OCI-LY7 (cell line): ENCODE data around the gene CTNNBL1. TPM values are rescaled to one million over a fixed set of nuclear protein-coding genes. Genes with fewer than 3 reads are reported as not detected.

ENCODE experiments used
- BruUV-seq: library from RNA; stranded (reverse); fragments of 400-500 nt; replicated peaks from 2 replicates; lab custom pipeline; 2021; lab: Mats Ljungman, UMichigan
- CTCF ChIA-PET: fragments of 300-600 bp; sonication (Branson Sonifier 250); formaldehyde crosslinking; loops from one replicate; lab custom pipeline; 2022; ENCODE audit warnings: antibody characterized with exemption; ENCODE audit not compliant: unreplicated experiment; lab: Charles Lee
- POLR2A ChIA-PET: fragments of 300-600 bp; sonication (Branson Sonifier 250); formaldehyde crosslinking; loops from one replicate; lab custom pipeline; 2022; ENCODE audit warnings: antibody characterized with exemption; lab: Charles Lee
- DNase-seq: peaks from one replicate; pipeline ENCODE4 v3.0.0-alpha.2; 2015; ENCODE audit warnings: low spot score
- H2AFZ ChIP-seq: fragments of 200-600 bp; sonication (generic), shearing (Covaris generic); 2 replicates; pipeline ENCODE4 v1.6.1; 2014; ENCODE audit warnings: mild to moderate bottlenecking, antibody characterized with exemption, low read length, moderate library complexity
- H3K27ac ChIP-seq: fragments of 200-600 bp; sonication (generic); 2 replicates; pipeline ENCODE4 v1.5.1; 2014; ENCODE audit warnings: mixed run types, low read depth, mild to moderate bottlenecking, moderate library complexity, low read length, inconsistent platforms; ENCODE audit not compliant: poor library complexity, severe bottlenecking
- H3K36me3 ChIP-seq: fragments of 200-600 bp; sonication (generic); 2 replicates; pipeline ENCODE4 v1.6.1; 2014; ENCODE audit warnings: mild to moderate bottlenecking, antibody characterized with exemption, low read length, moderate library complexity, mixed read lengths; ENCODE audit not compliant: insufficient read depth
- H3K4me1 ChIP-seq: fragments of 200-600 bp; sonication (generic); 2 replicates; pipeline ENCODE4 v1.5.1; 2014; ENCODE audit warnings: mild to moderate bottlenecking, low read length; ENCODE audit not compliant: insufficient read depth, poor library complexity, severe bottlenecking
- H3K4me2 ChIP-seq: fragments of 200-600 bp; sonication (generic); 2 replicates; pipeline ENCODE4 v1.6.1; 2014; ENCODE audit warnings: mild to moderate bottlenecking, low read length
- H3K4me3 ChIP-seq: fragments of 200-600 bp; sonication (generic); 2 replicates; pipeline ENCODE4 v1.5.1; 2014; ENCODE audit warnings: mild to moderate bottlenecking, low read depth, low read length; ENCODE audit not compliant: poor library complexity, severe bottlenecking
- H3K79me2 ChIP-seq: fragments of 200-600 bp; sonication (generic); 2 replicates; pipeline ENCODE4 v1.6.1; 2016; ENCODE audit warnings: low read depth, mild to moderate bottlenecking, low read length, moderate library complexity, mixed read lengths; ENCODE audit not compliant: insufficient read depth
- H3K9me2 ChIP-seq: fragments of 200-600 bp; sonication (generic); 2 replicates; pipeline ENCODE4 v1.6.1; 2016; ENCODE audit warnings: mild to moderate bottlenecking, low read length, mixed read lengths; ENCODE audit not compliant: insufficient read depth
- H3K9me3 ChIP-seq: fragments of 200-600 bp; sonication (generic); 2 replicates; pipeline ENCODE4 v1.6.1; 2014; ENCODE audit warnings: mild to moderate bottlenecking, mixed run types, low read length, mixed read lengths
- H4K20me1 ChIP-seq: fragments of 200-600 bp; sonication (generic); 2 replicates; pipeline ENCODE4 v1.6.1; 2014; ENCODE audit warnings: mild to moderate bottlenecking, antibody characterized with exemption, low read length, moderate library complexity, mixed read lengths; ENCODE audit not compliant: insufficient read depth
- CTCF ChIP-seq: fragments of 200-600 bp; sonication (generic); conservative IDR thresholded peaks from 2 replicates; pipeline ENCODE4 v1.5.1; 2014; ENCODE audit warnings: mild to moderate bottlenecking, antibody characterized with exemption, low read length, moderate library complexity, mixed read lengths
- EZH2phosphoT487 ChIP-seq: fragments of 200-600 bp; sonication (generic); IDR thresholded peaks from 2 replicates; pipeline ENCODE4 v1.6.1; 2018; ENCODE audit warnings: low read depth, borderline replicate concordance, mild to moderate bottlenecking, mixed run types, antibody characterized with exemption, low read length, moderate library complexity, mixed read lengths
- intact Hi-C: fragments of 100-400 bp; cut with micrococcal nuclease; formaldehyde crosslinking; loops from one replicate; pipeline ENCODE4 v1.10.0; 2022; ENCODE audit not compliant: unreplicated experiment
- total RNA-seq, 2 experiments: library from RNA; depleted of rRNA in 1 of 2; stranded (reverse); fragments of >200 nt in 1 of 2; shearing (Covaris generic) in 1 of 2; gene quantifications; 2 replicates each; pipeline ENCODE4 v1.2.3, GENCODE V29; 2014 to 2022

CTNNBL1 gene
- total RNA-seq, 2 experiments from 2014 or later = 38.0 to 90.0 TPM

DNA sequence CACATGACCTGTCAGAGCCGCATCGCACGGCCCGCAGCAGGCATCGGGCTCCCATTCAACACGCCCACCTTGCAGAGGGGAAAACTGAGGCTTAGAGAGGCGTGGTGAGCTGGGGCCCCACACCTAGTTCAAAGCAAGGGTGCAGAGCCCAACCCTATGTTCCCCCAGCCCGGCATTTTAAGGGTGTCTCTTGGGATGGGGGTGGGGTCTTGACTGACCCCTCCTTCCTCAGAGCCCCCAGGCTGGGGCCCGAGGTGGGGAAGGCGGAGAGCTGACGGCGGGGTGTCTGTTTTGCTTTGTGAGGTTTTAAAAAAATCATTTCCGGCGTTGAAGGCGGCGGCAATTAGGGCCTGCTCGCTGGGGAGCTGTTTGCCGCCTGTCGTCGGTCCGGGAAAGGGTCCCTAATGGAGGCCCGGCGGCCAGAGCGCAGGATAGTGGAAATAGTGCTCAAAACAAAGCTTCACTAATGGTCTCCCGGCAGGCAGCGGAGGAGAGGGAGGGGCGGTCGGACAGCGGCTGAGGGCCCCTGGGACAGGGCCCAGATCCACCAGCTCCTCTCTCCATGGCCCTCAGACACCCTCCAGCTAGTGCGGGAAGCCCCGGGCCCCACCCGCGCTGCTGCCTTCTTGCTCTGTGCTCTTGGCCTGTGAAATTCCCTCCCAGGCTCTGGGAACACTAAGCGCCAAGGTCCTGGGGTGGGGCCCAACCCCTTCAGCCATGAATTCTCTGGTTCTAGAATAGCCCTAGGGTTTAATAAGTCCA lies 221.0 kb downstream of the CTNNBL1 start:
- no peak for TF ChIP-seq EZH2phosphoT487
- no peak overlapping the region for H3K27ac ChIP-seq
- no peaks in the 10 kb centered on the region for H3K9me2 ChIP-seq
- BruUV-seq = no TSS peak
- intact Hi-C loops = no loop called here
- no peaks in the 10 kb centered on the region for H4K20me1 ChIP-seq
- peak overlapping the region; percentile 34; the same call in 1 of the 2 replicates for H3K4me2 ChIP-seq
- peak; percentile 27 for DNase-seq
- no peaks in the 10 kb centered on the region for H3K79me2 ChIP-seq
- H3K4me1 ChIP-seq = peaks cover 9% of the 10 kb centered on the region
- no peaks in the 10 kb centered on the region for H3K9me3 ChIP-seq
- H3K4me3 ChIP-seq = no peak overlapping the region
- ChIA-PET CTCF (no interaction called here), POLR2A (interaction anchor here (0.6 kb wide), 1 partner anchor 43 kb away, joined by 4 read pairs; no protein-coding TSS in a partner anchor)
- no peaks in the 10 kb centered on the region for H3K36me3 ChIP-seq
- H2AFZ ChIP-seq = peak overlapping the region; percentile 51

DNA sequence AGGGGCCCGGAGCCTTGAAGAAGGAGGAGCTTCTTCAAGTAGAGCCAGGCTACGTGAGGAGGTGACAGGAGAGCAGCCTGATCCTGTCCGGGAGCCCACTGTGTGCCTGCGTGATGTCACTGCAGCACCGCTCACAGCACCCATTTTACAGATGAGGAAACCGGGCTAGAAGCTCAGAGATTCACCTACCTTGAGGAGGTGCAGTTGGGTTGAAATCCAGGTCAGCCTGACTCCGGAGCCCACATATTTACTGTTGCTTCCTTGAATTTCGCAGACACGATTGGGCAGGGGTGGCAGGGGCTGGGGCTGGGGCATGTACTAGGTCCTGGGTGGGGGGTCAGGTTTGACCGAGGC lies 221.6 kb downstream of the CTNNBL1 start:
- Histone ChIP-seq H3K9me3 (no peaks in the 10 kb centered on the region), H3K27ac (no peak overlapping the region), H3K36me3 (no peaks in the 10 kb centered on the region), H3K9me2 (no peaks in the 10 kb centered on the region), H3K4me1 (peaks cover 9% of the 10 kb centered on the region), H3K79me2 (no peaks in the 10 kb centered on the region), H4K20me1 (no peaks in the 10 kb centered on the region), H3K4me3 (no peak overlapping the region), H3K4me2 (peak overlapping the region; percentile 34; the same call in 1 of the 2 replicates), H2AFZ (peak overlapping the region; percentile 51; the same call in 1 of the 2 replicates)
- ChIA-PET CTCF (no interaction called here), POLR2A (no interaction called here)
- no TSS peak for BruUV-seq
- no peak for DNase-seq
- TF ChIP-seq CTCF (no peak), EZH2phosphoT487 (no peak)
- intact Hi-C loops = no loop called here

DNA sequence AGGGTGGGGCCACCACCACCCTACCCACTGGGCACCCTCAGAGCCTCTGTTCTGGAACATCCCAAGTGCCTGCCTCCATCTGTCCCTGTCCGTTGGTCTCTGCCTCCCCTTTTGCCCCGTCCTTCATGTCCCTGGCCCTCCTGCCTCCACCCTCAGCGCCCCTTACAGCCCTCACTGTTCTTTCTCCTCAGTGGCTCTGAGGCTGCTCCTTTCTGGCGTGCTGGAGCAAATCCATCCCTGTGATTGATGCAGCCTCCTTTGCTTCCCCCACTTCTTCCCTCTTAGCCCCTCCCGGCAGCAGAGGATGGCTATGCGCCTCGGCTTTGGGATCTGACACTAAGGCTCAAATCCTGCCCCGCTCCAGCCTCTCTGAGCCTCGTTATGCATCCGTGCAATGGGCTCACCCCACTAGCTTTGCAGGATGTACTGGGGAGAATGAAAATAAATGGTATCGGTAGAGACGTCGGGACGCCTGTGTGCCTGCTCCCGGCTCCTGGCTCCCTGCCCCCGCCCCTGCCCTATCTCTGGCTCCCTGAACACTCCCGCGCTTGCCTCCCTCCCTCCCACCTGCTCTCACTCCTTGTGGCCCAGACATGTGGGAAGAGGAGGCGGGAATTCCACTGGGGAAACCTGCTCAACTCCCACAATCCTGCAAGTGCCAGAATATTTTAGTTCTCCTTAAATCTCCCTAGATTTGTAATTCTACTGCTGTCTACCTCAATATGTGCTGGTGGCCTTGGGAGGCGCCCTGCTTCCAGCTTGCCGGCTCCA lies 222.2 kb downstream of the CTNNBL1 start:
- CTCF ChIA-PET = no interaction called here

More for the DNA sequence above, 222.2 kb downstream of the CTNNBL1 start:
- Histone ChIP-seq H3K9me2 (no peaks in the 10 kb centered on the region), H2AFZ (no peak overlapping the region), H4K20me1 (no peaks in the 10 kb centered on the region), H3K4me1 (peaks cover 9% of the 10 kb centered on the region), H3K9me3 (no peaks in the 10 kb centered on the region), H3K4me3 (no peak overlapping the region), H3K4me2 (no peak overlapping the region), H3K79me2 (no peaks in the 10 kb centered on the region), H3K27ac (no peak overlapping the region), H3K36me3 (no peaks in the 10 kb centered on the region)
- TF ChIP-seq CTCF = peak; percentile 48
- TF ChIP-seq EZH2phosphoT487 = no peak
- no peak for DNase-seq
- POLR2A ChIA-PET = no interaction called here
- intact Hi-C loops = no loop called here
- BruUV-seq = no TSS peak
